Aorta (tissue), 5 donors: ENCODE data around the gene EPM2A. TPM values are rescaled to one million over a fixed set of nuclear protein-coding genes. Genes with fewer than 3 reads are reported as not detected.

Experiments
- ATAC-seq: fragments of 200-7000 bp; cut with Tn5 transposase; one replicate; pipeline ENCODE4 v1.9.1; 2022; ENCODE audit warnings: moderate library complexity; ENCODE audit not compliant: low FRiP score
- DNase-seq, 2 donors: peaks; one replicate each; pipeline ENCODE4 v3.0.0-alpha.2; 2020
- H3K27ac ChIP-seq, 2 donors: one replicate each; pipeline ENCODE4 v1.5.1; 2013; ENCODE audit warnings: low read length in 2 of 2, mild to moderate bottlenecking in 2 of 2, moderate library complexity in 2 of 2, control low read depth in 1 of 2, inconsistent platforms in 1 of 2, low read depth in 1 of 2
- H3K27me3 ChIP-seq, 2 donors: one replicate each; pipeline ENCODE4 v1.6.1; 2013; ENCODE audit warnings: control low read depth in 1 of 2, low read length in 1 of 2, mild to moderate bottlenecking in 1 of 2, moderate library complexity in 1 of 2; ENCODE audit not compliant: insufficient read depth in 2 of 2, control insufficient read depth in 1 of 2
- H3K36me3 ChIP-seq, 2 donors: one replicate each; pipeline ENCODE4 v1.6.1; 2013; ENCODE audit warnings: control low read depth in 1 of 2, low read length in 1 of 2, mild to moderate bottlenecking in 1 of 2; ENCODE audit not compliant: insufficient read depth in 2 of 2, control insufficient read depth in 1 of 2
- H3K4me1 ChIP-seq, 2 donors: one replicate each; pipeline ENCODE4 v1.6.1; 2013; ENCODE audit warnings: low read length in 2 of 2, control low read depth in 1 of 2, mild to moderate bottlenecking in 1 of 2, moderate library complexity in 1 of 2; ENCODE audit not compliant: insufficient read depth in 2 of 2, control insufficient read depth in 1 of 2
- H3K4me3 ChIP-seq, 2 donors: one replicate each; pipeline ENCODE4 v1.5.1; 2013; ENCODE audit warnings: low read length in 2 of 2, control low read depth in 1 of 2, mild to moderate bottlenecking in 1 of 2
- H3K9me3 ChIP-seq: one replicate; pipeline ENCODE4 v1.6.1; 2013; ENCODE audit warnings: mild to moderate bottlenecking, low read length; ENCODE audit not compliant: control insufficient read depth
- WGBS, 2 donors: extraction: QIAGEN DNeasy Blood & Tissue Kit; methylation state at CpG; one replicate each; pipeline ENCODE4 v1.1.7; 2013; 5-methylcytosine and 5-hydroxymethylcytosine counted together
- intact Hi-C, 2 donors: fragments of 100-400 bp; cut with DNase I; formaldehyde crosslinking; loops; one replicate each; pipeline versions ENCODE4 v1.14.2 to v1.15.0; 2022
- polyA plus RNA-seq, 2 donors: library from polyadenylated mRNA; stranded (reverse); fragments of 200-250 nt; gene quantifications; one replicate each; pipeline ENCODE4 v1.2.3, GENCODE V29; 2013
- total RNA-seq, 2 donors: library from RNA; stranded (reverse); fragmentation: NEBNext Ultra II Directional; extraction: Animal tissue kit (Norgen Biotek cat#: 25700); gene quantifications; one replicate each; pipeline ENCODE4 v1.2.1, GENCODE V29; 2021
- donor health status: healthy with polysubstance abuse.
- donor health status: Bipolar disorder and iron deficiency.
- donor health status: DM: no; HTN: no; CAD: no.
- donor health status: DM: no; HTN: no; CAD: no.
- donor health status: DM: yes; HTN: yes; CAD: no.

EPM2A gene
- total and polyA plus RNA-seq, 4 donors, result 8.1 to 24.4 (median 18.0) TPM

GRCh38 chr6:145626857-145627256, 108.5 kb downstream of the EPM2A start:
- 79 to 84% methylated on average over 7 of the region's 7 CpGs for WGBS, 2 donors

DNA sequence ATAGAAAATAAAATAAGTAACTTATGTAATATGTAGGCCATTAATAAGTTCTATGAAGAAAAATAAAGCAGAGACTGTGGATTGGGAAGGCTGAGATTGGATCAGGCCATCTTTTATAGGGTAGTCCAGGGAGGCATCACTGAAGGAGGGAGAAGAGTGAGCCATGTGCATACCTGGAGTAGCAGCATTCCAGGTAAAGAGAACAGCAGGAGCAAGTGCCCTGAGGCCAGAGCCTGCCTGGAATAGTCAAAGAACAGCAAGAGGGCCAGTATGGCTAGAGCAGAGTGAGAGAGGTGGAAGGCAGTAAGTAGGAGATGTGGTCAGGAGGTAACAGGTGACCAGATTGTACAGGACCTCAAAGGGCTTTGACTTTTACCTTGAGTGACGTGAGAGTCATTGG, 112.1 kb downstream of the EPM2A start:
- WGBS, 2 donors, result 97 to 100% methylated on average over 1 of the region's 1 CpG
- peaks cover 3% of the 10 kb centered on the region for H3K9me3 ChIP-seq
- no peak overlapping the region for H3K27ac ChIP-seq
- H3K36me3 ChIP-seq, result peaks cover 0 to 8% of the 10 kb centered on the region in 2 donors
- ATAC-seq (no peak), DNase-seq (no peak)
- H3K4me1 ChIP-seq, result no peaks in the 10 kb centered on the region
- intact Hi-C loops, result no loop called here
- no peak overlapping the region for H3K4me3 ChIP-seq
- no peaks in the 10 kb centered on the region for H3K27me3 ChIP-seq

More at GRCh38 chr6:145626857-145627256, 108.5 kb downstream of the EPM2A start:
- H3K9me3 ChIP-seq, result peaks cover 3% of the 10 kb centered on the region
- no peak for DNase-seq
- no peak overlapping the region for H3K27ac ChIP-seq
- no peak for ATAC-seq
- intact Hi-C loops, result no loop called here
- no peaks in the 10 kb centered on the region for H3K4me1 ChIP-seq
- H3K36me3 ChIP-seq, result peaks cover 0 to 8% of the 10 kb centered on the region in 2 donors
- H3K4me3 ChIP-seq, result no peak overlapping the region
- H3K27me3 ChIP-seq, result no peaks in the 10 kb centered on the region

DNA sequence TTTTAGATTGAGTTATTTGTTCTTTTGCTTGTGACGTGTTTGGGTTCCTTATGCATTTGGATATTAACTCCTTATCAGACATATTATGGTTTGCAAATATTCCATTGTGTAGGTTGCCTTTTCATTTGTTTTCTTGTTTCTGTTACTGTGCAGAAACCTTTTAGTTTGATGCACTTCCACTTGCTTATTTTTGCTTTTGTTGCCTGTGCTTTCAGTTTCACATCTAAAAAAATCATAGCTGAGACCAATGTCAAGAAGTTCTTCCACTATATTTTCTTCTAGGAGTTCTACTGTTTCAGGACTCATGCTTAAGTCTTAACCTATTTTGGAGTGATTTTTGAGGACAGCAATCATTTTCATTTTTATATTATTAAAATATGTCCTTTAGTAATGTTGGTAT, 113.5 kb downstream of the EPM2A start:
- Histone ChIP-seq H3K27ac (no peak overlapping the region), H3K27me3 (no peaks in the 10 kb centered on the region), H3K9me3 (peaks cover 2% of the 10 kb centered on the region), H3K4me3 (no peak overlapping the region), H3K4me1 (no peaks in the 10 kb centered on the region), H3K36me3 (peaks cover 0 to 2% of the 10 kb centered on the region in 2 donors)
- ATAC-seq, result no peak
- DNase-seq, result no peak
- intact Hi-C loops, result no loop called here
- WGBS, 2 donors, result 57 to 59% methylated on average over 1 of the region's 1 CpG

GRCh38 chr6:145620088-145620487, 115.2 kb downstream of the EPM2A start:
- WGBS, 2 donors, result 87 to 91% methylated on average over 7 of the region's 7 CpGs
- intact Hi-C loops, result no loop called here
- DNase-seq (no peak), ATAC-seq (no peak)
- no peaks in the 10 kb centered on the region for H3K27me3 ChIP-seq
- H3K27ac ChIP-seq, result no peak overlapping the region
- no peaks in the 10 kb centered on the region for H3K4me1 ChIP-seq
- H3K36me3 ChIP-seq, result peaks cover 0 to 2% of the 10 kb centered on the region in 2 donors
- H3K9me3 ChIP-seq, result peaks cover 2% of the 10 kb centered on the region
- no peak overlapping the region for H3K4me3 ChIP-seq

DNA sequence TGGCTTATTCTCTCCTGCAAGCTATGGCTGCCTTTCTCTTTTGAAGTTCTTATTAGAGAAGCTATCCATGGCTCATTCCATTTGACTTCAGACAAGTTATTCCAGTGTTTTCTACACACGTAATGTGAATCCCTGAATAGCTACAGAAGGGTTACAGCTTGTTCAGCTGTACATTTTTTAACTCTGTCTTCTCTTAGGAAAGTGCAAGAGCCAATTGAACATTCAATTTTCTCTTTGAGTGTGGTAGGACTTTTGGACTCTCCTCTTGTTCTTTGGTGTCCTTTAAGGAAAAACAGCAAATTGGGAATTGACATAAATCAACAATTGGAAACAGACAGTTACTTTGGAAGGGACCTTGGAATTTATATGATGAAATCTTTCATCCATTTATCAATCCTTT, 125.8 kb downstream of the EPM2A start:
- Histone ChIP-seq H3K27me3 (no peaks in the 10 kb centered on the region), H3K9me3 (no peaks in the 10 kb centered on the region), H3K4me1 (no peaks in the 10 kb centered on the region), H3K27ac (no peak overlapping the region), H3K4me3 (no peak overlapping the region), H3K36me3 (no peaks in the 10 kb centered on the region)
- ATAC-seq, result no peak
- whole genome bisulfite sequencing, 2 donors, result 47 to 70% methylated on average over 1 of the region's 1 CpG
- no peak for DNase-seq
- intact Hi-C loops, result no loop called here

- no peaks in the 10 kb centered on the region for H3K27me3 ChIP-seq
- H3K4me1 ChIP-seq, result no peaks in the 10 kb centered on the region
- H3K4me3 ChIP-seq, result no peak overlapping the region
- ATAC-seq, result no peak
- 94% methylated on average over 1 of the region's 1 CpG for WGBS, 2 donors
- no peak for DNase-seq
- H3K9me3 ChIP-seq, result no peaks in the 10 kb centered on the region
- no peaks in the 10 kb centered on the region for H3K36me3 ChIP-seq
- no peak overlapping the region for H3K27ac ChIP-seq
- intact Hi-C loops, result no loop called here
Observed at GRCh38 chr6:145608850-145609249, 126.5 kb downstream of the EPM2A start.

- WGBS, 2 donors, result 23 to 34% methylated on average over 1 of the region's 1 CpG
- no peaks in the 10 kb centered on the region for H3K27me3 ChIP-seq
Observed at GRCh38 chr6:145603991-145604390, 131.3 kb downstream of the EPM2A start.

GRCh38 chr6:145603424-145603833, 131.9 kb downstream of the EPM2A start:
- no peaks in the 10 kb centered on the region for H3K36me3 ChIP-seq
- H3K27ac ChIP-seq, result no peak overlapping the region
- H3K9me3 ChIP-seq, result no peaks in the 10 kb centered on the region
- ATAC-seq, result no peak
- H3K27me3 ChIP-seq, result no peaks in the 10 kb centered on the region
- no peak for DNase-seq
- intact Hi-C loops, result no loop called here
- no peaks in the 10 kb centered on the region for H3K4me1 ChIP-seq
- no peak overlapping the region for H3K4me3 ChIP-seq

More at GRCh38 chr6:145603991-145604390, 131.3 kb downstream of the EPM2A start:
- H3K4me1 ChIP-seq, result no peaks in the 10 kb centered on the region
- H3K4me3 ChIP-seq, result no peak overlapping the region
- no peak for ATAC-seq
- DNase-seq, result no peak
- no peaks in the 10 kb centered on the region for H3K36me3 ChIP-seq
- intact Hi-C loops, result no loop called here
- no peaks in the 10 kb centered on the region for H3K9me3 ChIP-seq
- no peak overlapping the region for H3K27ac ChIP-seq

GRCh38 chr6:145602726-145603326, 132.5 kb downstream of the EPM2A start:
- Histone ChIP-seq H3K36me3 (no peaks in the 10 kb centered on the region), H3K27ac (no peak overlapping the region), H3K4me3 (no peak overlapping the region), H3K27me3 (no peaks in the 10 kb centered on the region), H3K4me1 (no peaks in the 10 kb centered on the region), H3K9me3 (no peaks in the 10 kb centered on the region)
- intact Hi-C loops, result no loop called here
- ATAC-seq, result no peak
- 69 to 78% methylated on average over 4 of the region's 4 CpGs for WGBS, 2 donors
- DNase-seq, result no peak
